Choroid plexus epithelial cell (primary cell): ENCODE measurements around the gene TBC1D22A.
A peak's percentile ranks its signal among the peaks of the same experiment; 100 is the strongest.
"Not testable (repeated sequence)": the region's sequence is repeated elsewhere in the genome, so short reads cannot be mapped to it uniquely, and the experiment has no call there.

ENCODE experiments used
- DNase-seq: peaks from one replicate; pipeline ENCODE4 v3.0.0-alpha.2; 2010; ENCODE audit warnings: low read depth
- H3K4me3 ChIP-seq: 2 replicates; pipeline ENCODE4 v1.5.1; 2011; ENCODE audit warnings: low read depth, mild to moderate bottlenecking, control low read depth, low read length, moderate library complexity
- CTCF ChIP-seq: conservative IDR thresholded peaks from 2 replicates; pipeline ENCODE4 v1.5.1; 2011; ENCODE audit warnings: low read depth, mild to moderate bottlenecking, control low read depth, inconsistent platforms, low read length, moderate library complexity

Gene TBC1D22A

DNA sequence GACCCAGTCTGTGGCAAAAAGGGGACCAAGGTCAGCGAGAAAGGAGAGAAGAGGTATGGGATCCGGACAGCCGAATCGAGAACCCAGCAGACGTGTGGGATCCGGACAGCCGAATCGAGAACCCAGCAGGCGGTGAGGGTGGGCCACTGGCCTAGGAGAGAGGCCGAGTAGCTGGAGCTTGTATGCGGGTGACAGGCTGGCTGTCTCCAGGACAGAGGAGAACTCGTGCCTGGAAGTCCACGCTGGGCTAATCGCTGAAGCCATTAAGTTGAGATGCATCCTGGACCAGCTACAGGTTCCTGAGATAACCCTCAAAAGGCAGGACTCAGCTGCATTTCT is 30.4 kb upstream of the TBC1D22A start:
- TF ChIP-seq CTCF = no peak
- H3K4me3 ChIP-seq = no peak overlapping the region
- DNase-seq = no peak

DNA sequence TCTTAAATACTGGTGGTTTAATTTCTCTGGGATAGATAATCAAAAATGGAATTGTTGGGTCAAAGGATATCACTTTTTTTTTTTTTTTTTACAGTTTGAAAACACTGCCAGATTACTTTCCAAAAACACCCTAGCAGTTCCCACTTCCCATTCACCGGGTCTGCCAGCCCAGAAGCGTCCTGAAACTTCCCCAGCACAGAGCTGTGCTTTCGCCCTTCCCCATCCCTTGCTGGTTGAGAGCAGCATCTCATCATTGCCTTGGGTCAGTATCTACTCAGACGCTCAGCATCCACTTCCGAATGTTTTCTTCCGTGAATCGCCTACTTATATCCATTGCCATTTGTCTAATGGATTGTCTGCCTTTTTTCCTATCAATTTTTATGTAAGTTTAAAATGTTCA is 29.9 kb upstream of the TBC1D22A start:
- no peak overlapping the region for H3K4me3 ChIP-seq
- DNase-seq = no peak
- no peak for TF ChIP-seq CTCF

- H3K4me3 ChIP-seq, DNase-seq: not testable (repeated sequence)
These were observed 28.2 kb upstream of the TBC1D22A start for GRCh38 chr22:46734213-46734722.

DNA sequence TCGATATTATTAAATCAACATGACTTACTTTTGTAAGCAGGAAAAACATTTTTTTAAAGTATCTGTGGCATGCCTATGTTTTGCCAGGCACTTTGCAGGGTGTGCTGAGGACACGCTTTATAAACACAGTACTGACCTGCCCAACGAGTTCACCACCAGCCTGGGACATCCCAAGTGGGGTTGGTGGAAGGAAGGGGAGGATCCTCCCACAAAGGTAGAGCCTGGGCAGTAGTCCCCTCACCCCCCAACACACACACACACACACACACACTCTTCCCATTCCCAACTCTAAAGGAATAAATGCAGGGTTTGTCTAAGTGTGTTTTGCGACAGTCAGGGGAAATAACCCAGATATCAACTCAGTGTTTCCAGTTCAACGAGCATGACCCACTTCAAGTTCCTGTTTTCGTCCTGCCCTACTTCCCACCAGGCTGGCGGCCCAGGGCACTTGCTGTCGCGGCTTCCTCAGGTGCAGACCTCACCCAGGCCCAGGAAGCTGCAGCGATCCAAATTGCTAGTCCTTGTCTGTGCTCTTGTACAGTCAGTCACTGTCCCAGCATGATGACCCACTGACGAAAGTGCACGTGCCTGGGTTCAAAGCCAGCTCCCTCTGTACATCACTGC is 27.5 kb upstream of the TBC1D22A start:
- DNase-seq = peak; percentile 29
- no peak for TF ChIP-seq CTCF
- no peak overlapping the region for H3K4me3 ChIP-seq

DNA sequence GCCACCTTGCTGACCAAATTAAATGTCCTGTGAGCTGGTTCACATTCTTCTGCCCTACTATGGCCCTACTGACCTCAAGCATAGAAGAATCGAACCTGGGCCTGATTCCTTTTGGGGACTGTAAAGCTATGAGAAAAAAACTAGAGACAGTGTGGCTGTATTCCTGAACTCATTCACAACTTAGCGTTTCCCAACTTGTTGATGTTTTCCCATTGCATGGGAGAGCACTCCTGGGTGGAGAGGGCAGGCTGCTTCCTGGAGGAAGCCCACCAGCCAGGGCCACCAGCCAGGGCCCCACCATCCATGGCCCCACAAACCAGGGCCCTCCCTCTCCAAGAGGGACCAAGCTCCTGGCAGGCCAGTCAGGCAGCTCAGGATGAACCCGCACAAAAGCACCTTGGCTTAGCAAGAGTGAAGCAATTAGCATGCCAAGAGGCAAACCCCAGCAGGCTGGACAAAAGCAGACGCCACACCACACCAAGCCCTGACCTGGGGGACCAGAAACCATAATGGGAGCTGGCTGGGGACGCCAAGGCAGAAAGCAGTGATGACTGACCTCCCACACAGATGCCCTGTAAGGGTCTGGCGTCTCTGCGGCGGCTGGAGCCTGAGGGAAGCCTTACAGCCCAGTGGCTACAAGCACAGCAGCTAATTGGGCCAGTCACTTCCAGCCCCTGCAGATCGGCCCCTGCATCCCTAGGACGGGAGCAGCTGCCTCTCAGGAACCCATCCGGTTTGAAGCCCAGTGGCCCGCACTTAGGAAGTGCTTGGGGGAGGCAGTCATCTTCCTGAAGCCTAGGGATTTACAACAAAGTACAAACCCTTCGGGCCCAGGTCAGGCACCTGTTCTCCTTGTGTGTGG is 26.5 kb upstream of the TBC1D22A start:
- peak overlapping the region; percentile 24 for H3K4me3 ChIP-seq
- no peak for DNase-seq
- no peak for TF ChIP-seq CTCF

DNA sequence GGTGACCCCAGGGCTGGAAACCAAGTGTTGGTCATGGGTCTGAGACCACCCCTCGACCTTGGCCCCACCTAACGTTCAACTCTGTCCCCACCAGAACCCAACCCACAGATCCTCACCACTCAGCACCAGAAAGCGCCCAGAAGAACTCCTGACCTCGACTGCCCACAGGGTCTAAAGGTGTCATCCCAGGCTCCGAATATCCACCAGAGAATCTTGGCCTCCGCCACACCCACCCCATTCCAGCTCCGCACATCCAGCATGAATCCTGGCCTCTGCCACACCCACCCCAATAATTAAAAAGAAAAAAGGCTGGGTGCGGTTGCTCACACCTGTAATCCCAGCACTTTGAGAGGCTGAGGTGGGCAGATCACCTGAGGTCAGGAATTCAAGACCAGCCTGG is 25.7 kb upstream of the TBC1D22A start:
- no peak for DNase-seq
- H3K4me3 ChIP-seq = peak overlapping the region; percentile 70
- TF ChIP-seq CTCF = no peak

DNA sequence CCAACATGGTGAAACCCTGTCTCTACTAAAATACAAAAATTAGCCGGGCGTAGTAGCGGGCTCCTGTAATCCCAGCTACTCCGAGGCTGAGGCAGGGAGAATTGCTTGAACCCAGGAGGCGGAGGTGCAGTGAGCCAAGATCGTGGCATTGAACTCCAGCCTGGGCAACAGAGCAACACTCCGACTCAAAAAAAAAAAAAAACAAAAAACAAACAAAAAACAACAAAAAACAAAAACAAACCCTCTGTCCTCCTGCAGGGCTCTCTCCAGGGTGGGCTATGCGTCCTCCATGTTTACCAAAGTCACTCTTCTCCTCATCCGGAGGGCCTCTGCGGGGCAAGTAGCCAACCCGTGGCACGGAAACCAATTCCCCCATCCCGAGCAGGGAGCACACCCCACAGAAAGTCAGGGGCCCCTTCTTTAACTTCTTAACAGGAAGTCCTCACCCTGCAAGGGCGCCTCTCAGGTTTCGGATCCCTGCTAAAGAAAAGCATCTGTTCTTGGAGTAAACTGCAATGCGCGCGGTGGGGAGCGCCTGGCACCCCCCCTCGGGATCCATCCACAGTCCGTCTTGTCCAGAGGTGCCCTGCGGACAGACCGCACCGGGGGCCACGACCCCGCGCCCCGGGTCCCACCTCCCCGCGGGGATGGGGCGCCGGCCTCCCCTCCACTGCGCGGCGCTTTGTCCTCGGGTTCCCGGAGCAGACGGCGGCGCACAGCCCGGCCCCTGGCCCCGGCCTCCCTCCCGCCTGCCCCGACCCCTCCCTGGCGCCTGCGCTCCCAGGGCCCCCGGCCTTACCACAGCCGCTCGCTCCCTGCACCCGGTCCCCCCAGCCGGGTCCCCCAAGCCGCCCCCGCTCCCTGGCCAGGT is 25.1 kb upstream of the TBC1D22A start:
- TF ChIP-seq CTCF = no peak
- peak overlapping the region; percentile 70 for H3K4me3 ChIP-seq
- peak; percentile 47 for DNase-seq
